Heart left ventricle (tissue), 16 donors: ENCODE measurements around the gene FOXJ3. TPM values are rescaled to one million over a fixed set of nuclear protein-coding genes. Genes with fewer than 3 reads are reported as not detected.

Experiments used
- ATAC-seq, 4 donors: fragments of 200-7000 bp; cut with Tn5 transposase; one replicate each; pipeline ENCODE4 v1.9.1; 2020 to 2022; ENCODE audit warnings: moderate library complexity in 4 of 4, mild to moderate bottlenecking in 3 of 4, moderate number of reproducible peaks in 1 of 4
- DNase-seq, 5 donors: peaks; one replicate each; pipeline ENCODE4 v3.0.0-alpha.2; 2020
- H3K27ac ChIP-seq, 12 donors: fragments of 200-600 bp; sonication (generic) in 4 of 12; one replicate each; pipeline versions ENCODE4 v1.5.0 to v1.8.0; 2016 to 2022; ENCODE audit warnings: mild to moderate bottlenecking in 2 of 12
- H3K27me3 ChIP-seq, 9 donors: fragments of 200-600 bp; sonication (generic) in 2 of 9; one replicate each; pipeline versions ENCODE4 v1.5.1 to v1.8.0; 2016 to 2022; ENCODE audit warnings: mild to moderate bottlenecking in 3 of 9
- H3K36me3 ChIP-seq, 9 donors: fragments of 200-600 bp; sonication (generic) in 2 of 9; one replicate each; pipeline versions ENCODE4 v1.5.0 to v1.8.0; 2018 to 2022; ENCODE audit warnings: mild to moderate bottlenecking in 2 of 9
- H3K4me1 ChIP-seq, 12 donors: fragments of 200-600 bp; sonication (generic) in 4 of 12; one replicate each; pipeline versions ENCODE4 v1.5.0 to v1.8.0; 2016 to 2022; ENCODE audit warnings: mild to moderate bottlenecking in 3 of 12
- H3K4me3 ChIP-seq, 12 donors: fragments of 200-600 bp; sonication (generic) in 4 of 12; one replicate each; pipeline versions ENCODE4 v1.5.0 to v1.8.0; 2017 to 2022; ENCODE audit warnings: mild to moderate bottlenecking in 9 of 12, moderate library complexity in 4 of 12
- H3K9me3 ChIP-seq, 12 donors: fragments of 200-600 bp; sonication (generic) in 4 of 12; one replicate each; pipeline versions ENCODE4 v1.5.0 to v1.8.0; 2016 to 2022; ENCODE audit warnings: mild to moderate bottlenecking in 1 of 12
- POLR2A ChIP-seq, 2 donors: fragments of 450-650 bp; IDR thresholded peaks; one replicate each; pipeline ENCODE4 v1.6.1; 2017; ENCODE audit warnings: antibody characterized with exemption in 2 of 2, mild to moderate bottlenecking in 2 of 2, moderate library complexity in 2 of 2
- WGBS, 4 donors: extraction: QIAGEN DNeasy Blood & Tissue Kit in 2 of 4; methylation state at CpG; one replicate each; pipeline versions ENCODE4 v1.1.5 to v1.1.7; 2013 to 2018; 5-methylcytosine and 5-hydroxymethylcytosine counted together
- intact Hi-C, 10 donors: fragments of 100-400 bp; cut with DNase I; formaldehyde crosslinking; loops; one replicate each; pipeline versions ENCODE4 v1.11.1 to v1.14.2; 2022
- polyA plus RNA-seq, 2 donors: library from polyadenylated mRNA; stranded (reverse); fragments of 200-250 nt; gene quantifications; one replicate each; pipeline ENCODE4 v1.2.3, GENCODE V29; 2013
- total RNA-seq, 9 donors: library from RNA; depleted of rRNA in 2 of 9; stranded (reverse); fragments of >200 nt in 2 of 9; fragmentation: NEBNext Ultra II Directional in 3 of 9; extraction: Animal tissue kit (Norgen Biotek cat#: 25700) in 3 of 9; gene quantifications; one replicate each; pipeline versions ENCODE4 v1.1.0 to v1.2.4, GENCODE V29; 2016 to 2023
- TF ChIP-seq, protein P1 (sequence below), 12 donors: fragments of 200-600 bp; sonication (generic) in 4 of 12; IDR thresholded peaks; one replicate each; pipeline versions ENCODE4 v1.5.0 to v1.8.0; 2018 to 2022; ENCODE audit warnings: antibody characterized with exemption in 12 of 12, mild to moderate bottlenecking in 5 of 12
- donor health status: ischemic (EF 13 %, LVEDD 7.1; RV severe dilation, severe dysfunction).
- donor health status: healthy with polysubstance abuse.
- donor health status: DM: no; HTN: yes; CAD: no.
- donor health status: DM: no; HTN: no; CAD: no.
- donor health status: ischemic (EF 25% LVEDD 6.9; RV normal size, moderate dysfunction).
- donor health status: ischemic (EF 25% LVEDD 5.7; RV mildly dilated, moderate dysfunction).
- donor health status: healthy.
- donor health status: DM: yes; HTN: yes; CAD: no.
- donor health status: ischemic (EF 35%, LVEDD 5.7; RV mildly dilated, moderate dysfunction).
- donor health status: nonischemic (EF 11% LVEDD 7.7; RV severe dilation, severe dysfunction).
- donor health status: DM: yes; HTN: yes; CAD: no.
- donor health status: PGD.
- donor health status: ischemic (EF 29% LVEDD 5.4; RV normal size, mild dysfunction).
- donor health status: nonischemic (EF 23%, LVEDD 6.1; RV moderate dilation, normal function).

Gene FOXJ3
- total and polyA plus RNA-seq, 11 donors, result 10.8 to 48.8 (median 36.4) TPM

DNA sequence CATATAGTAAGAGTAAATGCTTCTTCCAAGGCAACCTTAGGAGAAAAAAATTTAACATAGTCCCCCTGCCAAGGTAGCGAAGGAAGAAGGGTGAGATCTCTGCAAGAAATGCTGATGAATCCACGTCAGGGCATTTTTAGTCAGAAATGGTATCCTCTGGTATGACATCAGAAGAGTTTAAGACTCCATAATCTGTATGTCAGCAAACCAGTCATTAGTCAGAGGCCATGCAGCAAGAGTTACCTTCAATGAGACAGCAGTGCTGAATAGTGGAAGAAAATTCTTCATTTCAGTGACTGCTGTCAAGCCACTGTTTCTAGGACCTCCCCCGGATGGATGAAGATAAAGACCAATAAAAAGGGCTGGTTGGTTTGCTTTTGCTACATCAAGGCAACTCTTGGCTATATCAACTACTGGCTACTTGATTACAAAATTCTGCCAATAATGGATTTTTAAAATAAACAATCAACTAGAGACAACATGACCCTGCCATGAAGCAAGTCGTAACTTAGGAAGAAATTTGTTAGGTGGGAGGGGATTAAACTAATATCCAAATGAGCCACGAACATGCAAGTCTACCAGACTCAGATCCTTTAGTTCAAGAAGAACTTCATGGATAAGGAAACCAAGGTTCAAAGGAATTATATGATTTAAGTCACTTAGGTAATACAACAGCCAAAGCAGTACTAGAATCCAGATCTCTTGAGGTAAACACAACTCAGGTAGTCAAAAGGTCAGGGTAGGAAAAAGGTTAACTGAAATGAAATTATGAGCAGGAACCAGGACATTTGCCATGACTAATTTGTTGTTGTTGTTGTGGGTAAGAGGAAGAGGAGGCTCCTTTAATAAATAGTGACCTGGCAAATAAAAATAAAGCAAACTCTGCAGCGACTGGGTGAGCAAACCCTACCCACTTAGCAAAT, 144.8 kb downstream of the FOXJ3 start:
- DNase-seq (no peak), ATAC-seq (no peak)
- Histone ChIP-seq H3K9me3 (no peaks in the 10 kb centered on the region), H3K36me3 (peaks cover 0 to 90% (median 69%) of the 10 kb centered on the region in 9 donors), H3K4me1 (no peaks in the 10 kb centered on the region), H3K27ac (no peak overlapping the region), H3K4me3 (no peak overlapping the region), H3K27me3 (no peaks in the 10 kb centered on the region)
- intact Hi-C loops, result no loop called here
- WGBS, 4 donors, result 91 to 93% (median 91%) methylated on average over 6 of the region's 6 CpGs
- TF ChIP-seq, protein P1, sequence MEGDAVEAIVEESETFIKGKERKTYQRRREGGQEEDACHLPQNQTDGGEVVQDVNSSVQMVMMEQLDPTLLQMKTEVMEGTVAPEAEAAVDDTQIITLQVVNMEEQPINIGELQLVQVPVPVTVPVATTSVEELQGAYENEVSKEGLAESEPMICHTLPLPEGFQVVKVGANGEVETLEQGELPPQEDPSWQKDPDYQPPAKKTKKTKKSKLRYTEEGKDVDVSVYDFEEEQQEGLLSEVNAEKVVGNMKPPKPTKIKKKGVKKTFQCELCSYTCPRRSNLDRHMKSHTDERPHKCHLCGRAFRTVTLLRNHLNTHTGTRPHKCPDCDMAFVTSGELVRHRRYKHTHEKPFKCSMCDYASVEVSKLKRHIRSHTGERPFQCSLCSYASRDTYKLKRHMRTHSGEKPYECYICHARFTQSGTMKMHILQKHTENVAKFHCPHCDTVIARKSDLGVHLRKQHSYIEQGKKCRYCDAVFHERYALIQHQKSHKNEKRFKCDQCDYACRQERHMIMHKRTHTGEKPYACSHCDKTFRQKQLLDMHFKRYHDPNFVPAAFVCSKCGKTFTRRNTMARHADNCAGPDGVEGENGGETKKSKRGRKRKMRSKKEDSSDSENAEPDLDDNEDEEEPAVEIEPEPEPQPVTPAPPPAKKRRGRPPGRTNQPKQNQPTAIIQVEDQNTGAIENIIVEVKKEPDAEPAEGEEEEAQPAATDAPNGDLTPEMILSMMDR (IDR thresholded peaks at IDR 0.05), result no peak
- TF ChIP-seq POLR2A (IDR thresholded peaks at IDR 0.05), result no peak

DNA sequence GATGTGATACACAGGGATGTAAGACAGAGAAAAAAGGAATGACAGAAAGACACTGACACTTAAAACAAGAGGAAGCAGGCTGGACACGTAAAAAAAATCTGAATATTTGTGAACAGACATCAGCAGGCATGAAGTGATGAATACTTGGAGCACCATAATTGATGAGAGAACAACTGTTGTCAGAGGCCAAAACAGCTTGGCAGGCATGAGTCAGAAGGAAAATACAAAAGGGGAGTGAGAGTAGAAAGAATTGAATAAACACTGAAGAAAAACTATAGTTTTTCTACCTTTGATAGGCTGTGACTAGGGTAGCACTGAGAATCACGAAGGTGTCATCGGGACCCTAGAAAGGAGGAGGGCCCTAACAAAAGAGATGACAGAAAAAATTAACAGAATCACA, 148.9 kb downstream of the FOXJ3 start:
- DNase-seq (no peak), ATAC-seq (no peak)
- no peaks in the 10 kb centered on the region for H3K4me1 ChIP-seq
- H3K27ac ChIP-seq, result no peak overlapping the region
- no peaks in the 10 kb centered on the region for H3K9me3 ChIP-seq
- H3K4me3 ChIP-seq, result no peak overlapping the region
- H3K36me3 ChIP-seq, result peaks cover 0 to 88% (median 63%) of the 10 kb centered on the region in 9 donors
- TF ChIP-seq, protein P1 (IDR thresholded peaks at IDR 0.05), result no peak
- TF ChIP-seq POLR2A (IDR thresholded peaks at IDR 0.05), result no peak
- WGBS, 4 donors, result 77 to 81% (median 79%) methylated on average over 3 of the region's 3 CpGs
- H3K27me3 ChIP-seq, result no peaks in the 10 kb centered on the region
- intact Hi-C loops, result no loop called here

DNA sequence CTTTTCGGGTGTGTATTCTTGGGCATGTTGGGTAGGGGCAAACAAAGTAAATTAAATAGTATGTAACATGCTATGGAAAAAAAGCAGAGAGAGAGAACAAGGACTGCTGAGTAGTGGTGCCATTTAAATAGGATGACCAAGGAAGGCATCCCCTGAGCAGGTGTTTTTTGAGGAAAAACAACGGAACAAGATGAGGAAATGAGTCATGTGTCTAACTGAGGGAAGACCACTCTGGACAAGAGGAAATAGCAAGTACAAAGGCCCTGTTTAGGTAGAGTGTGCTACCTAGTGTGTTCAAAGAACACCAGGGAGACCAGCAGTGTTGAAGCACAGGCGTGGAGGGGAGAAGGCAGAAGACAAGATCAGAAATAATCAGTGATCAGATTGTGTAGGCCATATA, 150.4 kb downstream of the FOXJ3 start:
- H3K4me3 ChIP-seq, result no peak overlapping the region
- WGBS, 4 donors, result 84 to 92% (median 85%) methylated on average over 3 of the region's 3 CpGs
- intact Hi-C loops, result no loop called here
- no peaks in the 10 kb centered on the region for H3K9me3 ChIP-seq
- DNase-seq, result no peak
- H3K36me3 ChIP-seq, result peaks cover 0 to 88% (median 60%) of the 10 kb centered on the region in 9 donors
- TF ChIP-seq, protein P1 (IDR thresholded peaks at IDR 0.05), result no peak
- no peak for TF ChIP-seq POLR2A (IDR thresholded peaks at IDR 0.05)
- H3K27ac ChIP-seq, result no peak overlapping the region
- H3K27me3 ChIP-seq, result no peaks in the 10 kb centered on the region
- peaks cover 0 to 8% (median 2%) of the 10 kb centered on the region in 12 donors for H3K4me1 ChIP-seq
- ATAC-seq, result no peak

DNA sequence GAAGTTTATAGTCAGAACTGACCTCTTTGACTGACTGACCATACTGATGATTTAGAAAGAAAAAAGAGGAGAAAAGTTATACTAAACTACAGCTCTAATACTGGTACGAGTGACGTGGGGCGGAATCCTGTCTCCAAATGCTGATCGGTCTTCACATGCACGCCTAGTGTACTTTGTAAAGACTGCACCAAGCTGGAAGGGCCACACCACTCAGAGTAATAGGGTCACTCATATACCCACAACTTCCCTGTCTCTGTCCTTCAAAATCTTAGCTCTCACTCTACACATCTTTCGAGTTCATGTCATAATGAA, 151.1 kb downstream of the FOXJ3 start:
- peaks cover 0 to 84% (median 53%) of the 10 kb centered on the region in 9 donors for H3K36me3 ChIP-seq
- H3K27me3 ChIP-seq, result no peaks in the 10 kb centered on the region
- 92 to 97% (median 96%) methylated on average over 6 of the region's 6 CpGs for WGBS, 4 donors
- intact Hi-C loops, result no loop called here
- no peak overlapping the region for H3K27ac ChIP-seq
- DNase-seq (no peak), ATAC-seq (no peak)
- no peak overlapping the region for H3K4me3 ChIP-seq
- H3K4me1 ChIP-seq, result peaks cover 0 to 15% (median 8%) of the 10 kb centered on the region in 12 donors
- no peaks in the 10 kb centered on the region for H3K9me3 ChIP-seq
- TF ChIP-seq, protein P1 (IDR thresholded peaks at IDR 0.05), result no peak
- no peak for TF ChIP-seq POLR2A (IDR thresholded peaks at IDR 0.05)
